Measurements from ENCODE around the gene EGF. TPM values are rescaled to one million over a fixed set of nuclear protein-coding genes. Genes with fewer than 3 reads are reported as not detected.

The EGF gene
- total RNA-seq, 2 experiments from 2014 or later, result not detected

- no peak overlapping the region for H2AFZ ChIP-seq (ENCODE audit: low read length)
Measured at GRCh38 chr4:109873791-109874514, 38.7 kb upstream of the EGF start.

GRCh38 chr4:109875106-109875505 is 37.6 kb upstream of the EGF start:
- H2AFZ ChIP-seq (ENCODE audit: low read length), result no peak overlapping the region
- intact Hi-C loops (cut with micrococcal nuclease; ENCODE audit: unreplicated experiment), result no loop called here

More at GRCh38 chr4:109873791-109874514, 38.7 kb upstream of the EGF start:
- Histone ChIP-seq H3K4me2 (ENCODE audit: low read length) (no peak overlapping the region), H3K36me3 (ENCODE audit: insufficient read depth, low read length) (no peaks in the 10 kb centered on the region), H3K4me3 (ENCODE audit: low read depth, low read length, poor library complexity, severe bottlenecking) (no peak overlapping the region), H3K4me1 (ENCODE audit: insufficient read depth, low read length, poor library complexity, severe bottlenecking) (no peaks in the 10 kb centered on the region), H3K9me2 (ENCODE audit: insufficient read depth, low read length) (no peaks in the 10 kb centered on the region), H3K9me3 (ENCODE audit: low read length) (no peaks in the 10 kb centered on the region), H4K20me1 (ENCODE audit: insufficient read depth, low read length) (no peaks in the 10 kb centered on the region), H3K79me2 (ENCODE audit: insufficient read depth, low read depth, low read length) (no peaks in the 10 kb centered on the region), H3K27ac (ENCODE audit: low read depth, low read length, poor library complexity, severe bottlenecking) (no peak overlapping the region)
- DNase-seq (ENCODE audit: low spot score), result peak; percentile 8
- POLR2A ChIA-PET, result interaction anchor here (0.6 to 0.7 kb wide), 2 partner anchors 396 to 939 kb away, joined by 3 read pairs; no protein-coding TSS in a partner anchor
- BruUV-seq (replicated peaks), result no TSS peak
- CTCF ChIA-PET (ENCODE audit: unreplicated experiment), result no interaction called here
- intact Hi-C loops (cut with micrococcal nuclease; ENCODE audit: unreplicated experiment), result no loop called here
- no peak for TF ChIP-seq EZH2phosphoT487 (IDR thresholded peaks at IDR 0.05; ENCODE audit: borderline replicate concordance, low read depth, low read length)
- TF ChIP-seq CTCF (conservative IDR thresholded peaks at IDR 0.05; ENCODE audit: low read length), result peak; percentile 38; the same call in 1 of the 2 replicates

More at GRCh38 chr4:109875106-109875505, 37.6 kb upstream of the EGF start:
- H3K4me2 ChIP-seq (ENCODE audit: low read length), result no peak overlapping the region
- H3K79me2 ChIP-seq (ENCODE audit: insufficient read depth, low read depth, low read length), result no peaks in the 10 kb centered on the region
- no TSS peak for BruUV-seq (replicated peaks)
- no peaks in the 10 kb centered on the region for H4K20me1 ChIP-seq (ENCODE audit: insufficient read depth, low read length)
- no peak overlapping the region for H3K27ac ChIP-seq (ENCODE audit: low read depth, low read length, poor library complexity, severe bottlenecking)
- H3K9me3 ChIP-seq (ENCODE audit: low read length), result no peaks in the 10 kb centered on the region
- ChIA-PET POLR2A (no interaction called here), CTCF (ENCODE audit: unreplicated experiment) (no interaction called here)
- no peaks in the 10 kb centered on the region for H3K9me2 ChIP-seq (ENCODE audit: insufficient read depth, low read length)
- no peak for TF ChIP-seq EZH2phosphoT487 (IDR thresholded peaks at IDR 0.05; ENCODE audit: borderline replicate concordance, low read depth, low read length)
- no peak for TF ChIP-seq CTCF (conservative IDR thresholded peaks at IDR 0.05; ENCODE audit: low read length)
- no peak overlapping the region for H3K4me3 ChIP-seq (ENCODE audit: low read depth, low read length, poor library complexity, severe bottlenecking)
- H3K4me1 ChIP-seq (ENCODE audit: insufficient read depth, low read length, poor library complexity, severe bottlenecking), result no peaks in the 10 kb centered on the region
- no peak for DNase-seq (ENCODE audit: low spot score)
- H3K36me3 ChIP-seq (ENCODE audit: insufficient read depth, low read length), result no peaks in the 10 kb centered on the region

Data from OCI-LY7 (cell line).